HCT116 (cell line): ENCODE results near the gene MYH1. TPM values are rescaled to one million over a fixed set of nuclear protein-coding genes. Genes with fewer than 3 reads are reported as not detected.

ENCODE experiments used
- ATAC-seq: fragments of 200-7000 bp; cut with Tn5 transposase; 2 replicates; pipeline ENCODE4 v1.9.1; 2020; ENCODE audit warnings: mild to moderate bottlenecking, moderate library complexity
- BruUV-seq: library from RNA; stranded (reverse); fragments of 400-500 nt; replicated peaks from 2 replicates; lab custom pipeline; 2021; lab: Mats Ljungman, UMichigan
- CTCF ChIA-PET: fragments of 300-600 bp; sonication (Branson Sonifier 250); formaldehyde crosslinking; loops from one replicate; lab custom pipeline; 2021; ENCODE audit warnings: antibody characterized with exemption; lab: Charles Lee
- POLR2A ChIA-PET: fragments of 300-600, 350-600 bp; sonication (Branson Sonifier 250); formaldehyde crosslinking; loops from one replicate; lab custom pipeline; 2021; ENCODE audit warnings: antibody characterized with exemption; lab: Charles Lee
- RAD21 ChIA-PET, 2 experiments: fragments of 300-600 bp; sonication (Branson Sonifier 250); formaldehyde crosslinking; loops; one replicate each; lab custom pipeline; 2023; ENCODE audit warnings: low total read pairs in 2 of 2; ENCODE audit not compliant: uncharacterized antibody in 2 of 2, unreplicated experiment in 2 of 2, low non-redundant PET in 1 of 2; lab: Charles Lee
- DNase-seq: peaks from one replicate; pipeline ENCODE4 v3.0.0-alpha.2; 2010; ENCODE audit warnings: low read depth, low spot score
- H2AFZ ChIP-seq: fragments of 200-600 bp; shearing (Covaris generic), sonication (generic); 2 replicates; pipeline ENCODE4 v1.6.1; 2017; ENCODE audit warnings: low read depth, mixed run types, mixed read lengths, antibody characterized with exemption, low read length; ENCODE audit not compliant: poor library complexity, severe bottlenecking
- H3K27ac ChIP-seq: 2 replicates; pipeline ENCODE4 v1.5.1; 2012; ENCODE audit warnings: low read depth, low read length
- H3K27me3 ChIP-seq: fragments of 200-600 bp; sonication (generic); 2 replicates; pipeline ENCODE4 v1.6.1; 2016; ENCODE audit warnings: mixed run types, low read length, mixed read lengths; ENCODE audit not compliant: insufficient read depth
- H3K36me3 ChIP-seq, 2 experiments: fragments of 200-500 bp in 1 of 2; fragments of 200-600 bp in 1 of 2; sonication (Bioruptor generic) in 1 of 2; sonication (generic) in 1 of 2; 2 replicates each; pipeline versions ENCODE4 v1.5.1 to v1.6.1; 2014 to 2016; ENCODE audit warnings: low read length in 2 of 2, inconsistent platforms in 1 of 2, mixed read lengths in 1 of 2, mixed run types in 1 of 2; ENCODE audit not compliant: insufficient read depth in 2 of 2, control insufficient read depth in 1 of 2
- H3K4me1 ChIP-seq, 2 experiments: fragments of 200-600 bp in 1 of 2; sonication (generic) in 1 of 2; 2 replicates each; pipeline versions ENCODE4 v1.5.1 to v1.6.1; 2012 to 2017; ENCODE audit warnings: low read length in 2 of 2, inconsistent platforms in 1 of 2, mild to moderate bottlenecking in 1 of 2, mixed read lengths in 1 of 2, mixed run types in 1 of 2, moderate library complexity in 1 of 2; ENCODE audit not compliant: insufficient read depth in 2 of 2, control insufficient read depth in 1 of 2
- H3K4me2 ChIP-seq: fragments of 200-600 bp; sonication (generic); 2 replicates; pipeline ENCODE4 v1.6.1; 2017; ENCODE audit warnings: mixed run types, low read length, mixed read lengths
- H3K4me3 ChIP-seq, 2 experiments: fragments of 200-600 bp in 1 of 2; sonication (generic) in 1 of 2; replicated peaks in 1 of 2; 2 replicates each; pipeline ENCODE4 v1.5.1; 2011 to 2016; ENCODE audit warnings: low read length in 2 of 2, control low read depth in 1 of 2, low read depth in 1 of 2, mild to moderate bottlenecking in 1 of 2, mixed read lengths in 1 of 2, mixed run types in 1 of 2
- H3K79me2 ChIP-seq: fragments of 200-600 bp; sonication (generic); 2 replicates; pipeline ENCODE4 v1.6.1; 2017; ENCODE audit warnings: mild to moderate bottlenecking, mixed run types, low read length, moderate library complexity, mixed read lengths; ENCODE audit not compliant: insufficient read depth
- H3K9ac ChIP-seq: fragments of 200-600 bp; sonication (generic); 2 replicates; pipeline ENCODE4 v1.6.1; 2016; ENCODE audit warnings: low read length, mixed read lengths
- H3K9me2 ChIP-seq: fragments of 200-600 bp; sonication (generic), shearing (Covaris generic); 2 replicates; pipeline ENCODE4 v1.6.1; 2017; ENCODE audit warnings: mixed run types, mild to moderate bottlenecking, moderate library complexity; ENCODE audit not compliant: insufficient read depth
- H3K9me3 ChIP-seq, 2 experiments: fragments of 200-500 bp in 1 of 2; fragments of 200-600 bp in 1 of 2; sonication (Bioruptor generic) in 1 of 2; sonication (generic) in 1 of 2; 2 replicates each; pipeline ENCODE4 v1.6.1; 2014 to 2017; ENCODE audit warnings: low read length in 2 of 2, mixed read lengths in 2 of 2, inconsistent platforms in 1 of 2, low read depth in 1 of 2, mild to moderate bottlenecking in 1 of 2, mixed run types in 1 of 2, moderate library complexity in 1 of 2; ENCODE audit not compliant: control insufficient read depth in 1 of 2, insufficient read depth in 1 of 2
- H4K20me1 ChIP-seq: fragments of 200-600 bp; sonication (generic), shearing (Covaris generic); 2 replicates; pipeline ENCODE4 v1.6.1; 2017; ENCODE audit warnings: mixed run types, mild to moderate bottlenecking, moderate library complexity; ENCODE audit not compliant: insufficient read depth
- CBX3 ChIP-seq: IDR thresholded peaks from 2 replicates; pipeline ENCODE4 v1.6.1; 2012; ENCODE audit warnings: low read depth
- CEBPB ChIP-seq: IDR thresholded peaks from 2 replicates; pipeline ENCODE4 v1.6.1; 2012; ENCODE audit warnings: low read depth
- EGR1 ChIP-seq: IDR thresholded peaks from 2 replicates; pipeline ENCODE4 v1.6.1; 2012; ENCODE audit warnings: low read depth
- ELF1 ChIP-seq: IDR thresholded peaks from 2 replicates; pipeline ENCODE4 v1.6.1; 2012; ENCODE audit warnings: low read depth, borderline replicate concordance
- EZH2 ChIP-seq: fragments of 200-600 bp; sonication (generic); IDR thresholded peaks from 2 replicates; pipeline ENCODE4 v1.6.1; 2017; ENCODE audit warnings: antibody characterized with exemption, mixed run types
- FOSL1 ChIP-seq: IDR thresholded peaks from 2 replicates; pipeline ENCODE4 v1.6.1; 2012; ENCODE audit warnings: low read depth
- POLR2A ChIP-seq: IDR thresholded peaks from 2 replicates; pipeline ENCODE4 v1.7.0; 2011; ENCODE audit warnings: borderline replicate concordance; ENCODE audit not compliant: insufficient read depth, insufficient read length; ENCODE audit errors: extremely low read depth
- POLR2AphosphoS5 ChIP-seq: IDR thresholded peaks from 2 replicates; pipeline ENCODE4 v1.6.1; 2011; ENCODE audit warnings: mild to moderate bottlenecking, low read depth, low read length, moderate library complexity
- YY1 ChIP-seq: IDR thresholded peaks from 2 replicates; pipeline ENCODE4 v1.6.1; 2011; ENCODE audit warnings: low read length, low read depth, moderate library complexity, mild to moderate bottlenecking; ENCODE audit not compliant: insufficient replicate concordance; ENCODE audit errors: extremely low read depth
- ZFX ChIP-seq: fragments of 450-650 bp; IDR thresholded peaks from 2 replicates; pipeline ENCODE4 v1.6.1; 2017
- ZNF274 ChIP-seq: fragments of 200-500 bp; sonication (Bioruptor generic); IDR thresholded peaks from 2 replicates; pipeline ENCODE4 v1.6.1; 2014; ENCODE audit warnings: mild to moderate bottlenecking, low read depth, low read length, inconsistent platforms
- intact Hi-C: fragments of 100-400 bp; cut with micrococcal nuclease; formaldehyde crosslinking; loops from 2 replicates; pipeline ENCODE4 v1.10.0; 2022
- total RNA-seq: library from RNA; stranded (reverse); gene quantifications from one replicate; pipeline ENCODE4 v1.2.1, GENCODE V29; 2021; ENCODE audit not compliant: unreplicated experiment

Gene MYH1
- total RNA-seq, 1 experiment from 2014 or later, result not detected

GRCh38 chr17:10471858-10472257 lies 46.5 kb downstream of the MYH1 start:
- no peaks in the 10 kb centered on the region for H3K9me2 ChIP-seq
- 0 out of 2 replicates have a peak, but pooled peaks have one; percentile 21 for TF ChIP-seq CEBPB
- no peak for TF ChIP-seq ZNF274
- peaks cover 38% of the 10 kb centered on the region for H3K27me3 ChIP-seq
- H3K9me3 ChIP-seq, result no peaks in the 10 kb centered on the region
- no peak overlapping the region for H3K4me3 ChIP-seq
- no peaks in the 10 kb centered on the region for H4K20me1 ChIP-seq
- H3K9ac ChIP-seq, result no peak overlapping the region
- no peak overlapping the region for H2AFZ ChIP-seq
- ChIA-PET RAD21 (no interaction called here), POLR2A (no interaction called here), CTCF (no interaction called here)
- no peaks in the 10 kb centered on the region for H3K36me3 ChIP-seq
- no peak for ATAC-seq
- DNase-seq, result no peak
- no peaks in the 10 kb centered on the region for H3K4me1 ChIP-seq
- no peak overlapping the region for H3K4me2 ChIP-seq
- no peaks in the 10 kb centered on the region for H3K79me2 ChIP-seq
- intact Hi-C loops, result no loop called here
- BruUV-seq, result no TSS peak
- H3K27ac ChIP-seq, result no peak overlapping the region

- Histone ChIP-seq H3K79me2 (no peaks in the 10 kb centered on the region), H3K9me2 (no peaks in the 10 kb centered on the region), H3K27me3 (peaks cover 26% of the 10 kb centered on the region), H3K4me2 (no peak within 1 kb of the TSS), H4K20me1 (no peaks in the 10 kb centered on the region), H3K9me3 (no peaks in the 10 kb centered on the region), H2AFZ (no peak within 1 kb of the TSS), H3K4me1 (no peaks in the 10 kb centered on the region), H3K27ac (no peak within 1 kb of the TSS), H3K9ac (no peak within 1 kb of the TSS), H3K4me3 (no peak within 1 kb of the TSS), H3K36me3 (no peaks in the 10 kb centered on the region)
- ChIA-PET RAD21 (no interaction called here), POLR2A (no interaction called here), CTCF (no interaction called here)
- no peak for DNase-seq
- TF ChIP-seq ZNF274 (no peak), EGR1 (no peak), FOSL1 (no peak), EZH2 (no peak), ELF1 (no peak), YY1 (no peak), POLR2A (no peak), CBX3 (no peak), ZFX (no peak), POLR2AphosphoS5 (no peak)
- ATAC-seq, result no peak
- no TSS peak for BruUV-seq
- intact Hi-C loops, result no loop called here
Measured at GRCh38 chr17:10469459-10469858, 48.9 kb downstream of the MYH1 start, which contains the start of gene MYH4. Gene MYH4, minus strand, starts transcription at chr17:10469559. Its CDS starts 2,814 bp downstream, at chr17:10466745.
